CD4-positive, alpha-beta T cell (primary cell): Measurements from ENCODE around the gene DNAH2. TPM values are rescaled to one million over a fixed set of nuclear protein-coding genes. Genes with fewer than 3 reads are reported as not detected.
A peak's percentile ranks its signal among the peaks of the same experiment; 100 is the strongest.

Experiments used
- ATAC-seq: fragments of 200-7000 bp; cut with Tn5 transposase; one replicate; pipeline ENCODE4 v1.10.0; 2022; ENCODE audit warnings: mild to moderate bottlenecking; ENCODE audit not compliant: poor library complexity
- CTCF ChIA-PET: fragments of 350-600 bp; sonication (Branson Sonifier 250); formaldehyde crosslinking; loops from one replicate; lab custom pipeline; 2021; ENCODE audit warnings: antibody characterized with exemption, inconsistent platforms; lab: Charles Lee
- POLR2A ChIA-PET: fragments of 350-600 bp; sonication (Branson Sonifier 250); formaldehyde crosslinking; loops from one replicate; lab custom pipeline; 2021; ENCODE audit warnings: antibody characterized with exemption, inconsistent platforms; lab: Charles Lee
- DNase-seq, 14 experiments: peaks; one replicate each; pipeline ENCODE4 v3.0.0-alpha.2; 2013 to 2020; ENCODE audit warnings: mixed read lengths in 2 of 14
- H3K27ac ChIP-seq, 2 donors: one replicate each; pipeline versions ENCODE4 v1.5.1 to v1.7.0; 2013; ENCODE audit warnings: low read length in 2 of 2, low read depth in 1 of 2, mild to moderate bottlenecking in 1 of 2
- H3K27me3 ChIP-seq, 2 experiments: 1 replicate in 1 of 2; 2 replicates in 1 of 2; pipeline versions ENCODE4 v1.6.1 to v1.7.0; 2013; ENCODE audit warnings: low read length in 2 of 2, control low read depth in 1 of 2, mild to moderate bottlenecking in 1 of 2, moderate library complexity in 1 of 2; ENCODE audit not compliant: insufficient read depth in 2 of 2, control insufficient read depth in 1 of 2
- H3K36me3 ChIP-seq: one replicate; pipeline ENCODE4 v1.6.1; 2013; ENCODE audit warnings: low read length, control low read depth; ENCODE audit not compliant: insufficient read depth
- H3K4me1 ChIP-seq: one replicate; pipeline ENCODE4 v1.6.1; 2013; ENCODE audit warnings: low read length, control low read depth; ENCODE audit not compliant: insufficient read depth
- H3K4me3 ChIP-seq: one replicate; pipeline ENCODE4 v1.5.1; 2013; ENCODE audit warnings: mild to moderate bottlenecking, low read length, moderate library complexity
- H3K9me3 ChIP-seq, 2 experiments: 1 replicate in 1 of 2; 2 replicates in 1 of 2; pipeline versions ENCODE4 v1.6.1 to v1.7.0; 2013; ENCODE audit warnings: low read length in 2 of 2, mild to moderate bottlenecking in 2 of 2, control low read depth in 1 of 2, moderate library complexity in 1 of 2; ENCODE audit not compliant: control insufficient read depth in 1 of 2, insufficient read depth in 1 of 2
- H3K27ac Mint-ChIP-seq: one replicate; pipeline ENCODE4 v1.8.0; 2020; ENCODE audit warnings: mixed read lengths
- H3K27me3 Mint-ChIP-seq: one replicate; pipeline ENCODE4 v1.8.0; 2021; ENCODE audit warnings: mixed read lengths
- H3K36me3 Mint-ChIP-seq: one replicate; pipeline ENCODE4 v1.8.0; 2021; ENCODE audit warnings: low read depth, mixed read lengths
- H3K4me1 Mint-ChIP-seq: one replicate; pipeline ENCODE4 v1.8.0; 2021; ENCODE audit warnings: low read depth, mixed read lengths
- H3K4me3 Mint-ChIP-seq: one replicate; pipeline ENCODE4 v1.8.0; 2020; ENCODE audit warnings: mild to moderate bottlenecking, mixed read lengths
- H3K9me3 Mint-ChIP-seq: one replicate; pipeline ENCODE4 v1.8.0; 2020; ENCODE audit warnings: mixed read lengths
- CTCF ChIP-seq: fragments of 200-600 bp; IDR thresholded peaks from one replicate; pipeline ENCODE4 v1.8.0; 2022; ENCODE audit warnings: antibody characterized with exemption, mild to moderate bottlenecking
- intact Hi-C, 2 experiments: fragments of 100-400 bp; cut with DNase I in 1 of 2; cut with micrococcal nuclease in 1 of 2; formaldehyde crosslinking; loops; one replicate each; pipeline versions ENCODE4 v1.15.1 to v1.9.0; 2023 to 2025; cut with DNase I, micrococcal nuclease
- total RNA-seq, 174 experiments: library from RNA in 2 of 174; stranded (reverse) in 2 of 174; gene quantifications; one replicate each; pipeline ENCODE4 v1.2.3 and lab custom pipeline; 2021 to 2026

Gene DNAH2
- total RNA-seq, 2 experiments from 2014 or later: not detected

- no peaks in the 10 kb centered on the region for H3K9me3 ChIP-seq
- Mint-ChIP-seq H3K27me3 (peaks cover 4% of the 10 kb centered on the region), H3K27ac (peak overlapping the region; percentile 98), H3K9me3 (no peaks in the 10 kb centered on the region), H3K36me3 (peaks cover 30% of the 10 kb centered on the region), H3K4me1 (peaks cover 42% of the 10 kb centered on the region), H3K4me3 (peak overlapping the region; percentile 93)
- peak overlapping the region; percentile 82 for H3K4me3 ChIP-seq
- H3K27me3 ChIP-seq: no peaks in the 10 kb centered on the region
- ATAC-seq (peak; percentile 54), DNase-seq (peak; percentile 74 to 98 (median 86))
- intact Hi-C loops: loop anchor here (1.0 to 10.0 kb wide), 9 partner anchors 7 to 322 kb away; partner anchors contain the start of genes NAA38 (in 2 of the 2), PER1 (in 1 of the 2), TP53 (in 1 of the 2) and WRAP53 (in 1 of the 2)
- H3K36me3 ChIP-seq: peaks cover 3% of the 10 kb centered on the region
- CTCF ChIA-PET: interaction anchor here (0.5 to 2.9 kb wide), 20 partner anchors 8 to 155 kb away, joined by 3 to 28 read pairs (median 4); partner anchors contain the start of genes CYB5D1, NAA38 and WRAP53
- TF ChIP-seq CTCF: peak; percentile 84
- H3K27ac ChIP-seq: peak overlapping the region; percentile 98 to 100
- peaks cover 62% of the 10 kb centered on the region for H3K4me1 ChIP-seq
- POLR2A ChIA-PET: interaction anchor here (0.5 to 4.8 kb wide), 27 partner anchors 10 to 1131 kb away, joined by 3 to 83 read pairs (median 5); partner anchors contain the start of genes CNTROB, CTC1, CYB5D1 and MPDU1
These were observed 117.6 kb downstream of the DNAH2 start for GRCh38 chr17:7834957-7835813.

GRCh38 chr17:7835814-7836595, 118.5 kb downstream of the DNAH2 start:
- Histone ChIP-seq H3K4me1 (peaks cover 70% of the 10 kb centered on the region), H3K27me3 (no peaks in the 10 kb centered on the region), H3K27ac (peak overlapping the region; percentile 98 to 100), H3K36me3 (peaks cover 11% of the 10 kb centered on the region), H3K9me3 (no peaks in the 10 kb centered on the region), H3K4me3 (peak overlapping the region; percentile 82)
- Mint-ChIP-seq H3K9me3 (no peaks in the 10 kb centered on the region), H3K36me3 (peaks cover 36% of the 10 kb centered on the region), H3K4me3 (peak overlapping the region; percentile 93), H3K27ac (peak overlapping the region; percentile 98), H3K4me1 (peaks cover 50% of the 10 kb centered on the region), H3K27me3 (peaks cover 4% of the 10 kb centered on the region)
- TF ChIP-seq CTCF: no peak
- intact Hi-C loops: loop anchor here (1.0 to 10.0 kb wide), 7 partner anchors 8 to 321 kb away; partner anchors contain the start of genes NAA38 (in 2 of the 2), PER1 (in 1 of the 2), TP53 (in 1 of the 2) and WRAP53 (in 1 of the 2)
- POLR2A ChIA-PET: interaction anchor here (0.6 to 4.8 kb wide), 19 partner anchors 9 to 1130 kb away, joined by 3 to 83 read pairs (median 6); partner anchors contain the start of genes CTC1, CYB5D1, MPDU1 and NAA38
- peak in 7 of 14 experiments; percentile 24 to 86 (median 49) for DNase-seq
- CTCF ChIA-PET: interaction anchor here (1.0 to 2.4 kb wide), 8 partner anchors 11 to 154 kb away, joined by 3 to 28 read pairs (median 4); partner anchors contain the start of genes NAA38 and WRAP53
- peak; percentile 7 for ATAC-seq
